ENCODE results near the gene IL34.

DNA sequence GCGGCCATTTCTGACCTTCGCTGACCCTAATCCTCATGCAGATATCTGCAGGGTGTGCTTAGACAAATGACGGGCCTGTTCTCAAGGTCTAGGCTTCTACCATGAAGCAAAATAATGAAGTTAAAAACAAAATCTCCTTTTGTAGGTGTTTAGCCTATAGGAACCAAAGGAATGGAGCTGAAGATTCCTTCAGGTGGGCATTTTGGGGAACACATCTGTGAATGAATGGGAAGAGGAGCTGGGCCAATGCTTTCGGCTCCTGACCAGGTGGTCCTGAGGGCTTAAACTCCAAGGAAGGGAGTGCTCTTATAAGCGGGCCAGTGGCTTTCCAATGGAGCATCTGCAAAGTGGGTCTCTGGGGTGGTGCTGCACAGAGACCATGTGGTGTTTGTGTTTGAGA, 14.1 kb upstream of the IL34 start:
- TF ChIP-seq, protein P1, sequence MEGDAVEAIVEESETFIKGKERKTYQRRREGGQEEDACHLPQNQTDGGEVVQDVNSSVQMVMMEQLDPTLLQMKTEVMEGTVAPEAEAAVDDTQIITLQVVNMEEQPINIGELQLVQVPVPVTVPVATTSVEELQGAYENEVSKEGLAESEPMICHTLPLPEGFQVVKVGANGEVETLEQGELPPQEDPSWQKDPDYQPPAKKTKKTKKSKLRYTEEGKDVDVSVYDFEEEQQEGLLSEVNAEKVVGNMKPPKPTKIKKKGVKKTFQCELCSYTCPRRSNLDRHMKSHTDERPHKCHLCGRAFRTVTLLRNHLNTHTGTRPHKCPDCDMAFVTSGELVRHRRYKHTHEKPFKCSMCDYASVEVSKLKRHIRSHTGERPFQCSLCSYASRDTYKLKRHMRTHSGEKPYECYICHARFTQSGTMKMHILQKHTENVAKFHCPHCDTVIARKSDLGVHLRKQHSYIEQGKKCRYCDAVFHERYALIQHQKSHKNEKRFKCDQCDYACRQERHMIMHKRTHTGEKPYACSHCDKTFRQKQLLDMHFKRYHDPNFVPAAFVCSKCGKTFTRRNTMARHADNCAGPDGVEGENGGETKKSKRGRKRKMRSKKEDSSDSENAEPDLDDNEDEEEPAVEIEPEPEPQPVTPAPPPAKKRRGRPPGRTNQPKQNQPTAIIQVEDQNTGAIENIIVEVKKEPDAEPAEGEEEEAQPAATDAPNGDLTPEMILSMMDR (IDR thresholded peaks at IDR 0.05): no peak
- TF ChIP-seq POLR2AphosphoS5 (IDR thresholded peaks at IDR 0.05) (no peak), POLR2A (IDR thresholded peaks at IDR 0.05) (no peak)
